Measurements from ENCODE around the gene MARCHF11. TPM values are rescaled to one million over a fixed set of nuclear protein-coding genes. Genes with fewer than 3 reads are reported as not detected.

Gene MARCHF11
- polyA plus RNA-seq, 3 donors = not detected

DNA sequence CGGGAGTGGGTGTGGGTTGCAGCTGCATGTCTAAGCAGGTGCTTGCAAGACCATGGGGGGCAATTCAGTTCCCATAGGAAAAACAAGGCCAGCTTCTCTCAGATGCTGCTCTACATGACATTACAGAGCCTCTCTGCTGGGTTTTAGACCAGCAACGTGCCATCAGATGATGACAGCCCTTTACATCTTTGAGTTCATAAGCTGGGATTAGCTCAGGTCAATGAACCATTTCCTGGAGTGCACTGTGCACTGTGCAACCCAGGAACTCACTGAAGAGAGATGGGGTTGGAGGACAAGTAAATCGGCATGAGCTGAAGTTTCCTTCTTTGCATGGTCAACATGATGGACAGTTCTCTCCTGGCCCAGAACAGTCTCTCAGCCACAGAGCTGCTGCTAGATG lies 160.6 kb downstream of the MARCHF11 start:
- H3K27ac Mint-ChIP-seq = no peak overlapping the region
- no peaks in the 10 kb centered on the region for H3K4me1 ChIP-seq (ENCODE audit: control insufficient read depth in 1 of 2, insufficient read depth in 2 of 2, low read length in 2 of 2)
- H3K4me1 Mint-ChIP-seq = no peaks in the 10 kb centered on the region
- no peak for DNase-seq
- TF ChIP-seq, protein P1, sequence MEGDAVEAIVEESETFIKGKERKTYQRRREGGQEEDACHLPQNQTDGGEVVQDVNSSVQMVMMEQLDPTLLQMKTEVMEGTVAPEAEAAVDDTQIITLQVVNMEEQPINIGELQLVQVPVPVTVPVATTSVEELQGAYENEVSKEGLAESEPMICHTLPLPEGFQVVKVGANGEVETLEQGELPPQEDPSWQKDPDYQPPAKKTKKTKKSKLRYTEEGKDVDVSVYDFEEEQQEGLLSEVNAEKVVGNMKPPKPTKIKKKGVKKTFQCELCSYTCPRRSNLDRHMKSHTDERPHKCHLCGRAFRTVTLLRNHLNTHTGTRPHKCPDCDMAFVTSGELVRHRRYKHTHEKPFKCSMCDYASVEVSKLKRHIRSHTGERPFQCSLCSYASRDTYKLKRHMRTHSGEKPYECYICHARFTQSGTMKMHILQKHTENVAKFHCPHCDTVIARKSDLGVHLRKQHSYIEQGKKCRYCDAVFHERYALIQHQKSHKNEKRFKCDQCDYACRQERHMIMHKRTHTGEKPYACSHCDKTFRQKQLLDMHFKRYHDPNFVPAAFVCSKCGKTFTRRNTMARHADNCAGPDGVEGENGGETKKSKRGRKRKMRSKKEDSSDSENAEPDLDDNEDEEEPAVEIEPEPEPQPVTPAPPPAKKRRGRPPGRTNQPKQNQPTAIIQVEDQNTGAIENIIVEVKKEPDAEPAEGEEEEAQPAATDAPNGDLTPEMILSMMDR (IDR thresholded peaks at IDR 0.05) = no peak
- no peak overlapping the region for H3K4me3 Mint-ChIP-seq
- no peak overlapping the region for H3K4me3 ChIP-seq (replicated peaks in 1 of 3; ENCODE audit: low read depth in 2 of 3, low read length in 3 of 3)
- H3K36me3 ChIP-seq (replicated peaks in 1 of 2; ENCODE audit: control insufficient read depth in 1 of 2, insufficient read depth in 2 of 2, low read length in 2 of 2) = no peaks in the 10 kb centered on the region
- peaks cover 39 to 61% of the 10 kb centered on the region in 2 donors for H3K9me3 ChIP-seq (replicated peaks in 1 of 2; ENCODE audit: control insufficient read depth in 1 of 2, insufficient read depth in 1 of 2, low read length in 2 of 2)
- H3K9ac ChIP-seq (ENCODE audit: insufficient read depth, low read length, poor library complexity, severe bottlenecking) = no peak overlapping the region
- peaks cover 0 to 20% (median 8%) of the 10 kb centered on the region in 7 donors for H3K9me3 Mint-ChIP-seq
- intact Hi-C loops (cut with micrococcal nuclease) = no loop called here
- H3K27me3 Mint-ChIP-seq (ENCODE audit: low read depth in 3 of 3) = no peaks in the 10 kb centered on the region
- no peaks in the 10 kb centered on the region for H4K20me1 ChIP-seq (ENCODE audit: insufficient read depth, low read length)
- H2AFZ ChIP-seq (ENCODE audit: insufficient read depth, low read depth, low read length, poor library complexity, severe bottlenecking) = no peak overlapping the region
- H3K4me2 ChIP-seq (replicated peaks; ENCODE audit: extremely low read depth, low read length, poor library complexity, severe bottlenecking) = no peak overlapping the region
- 73% methylated on average over 1 of the region's 3 CpGs for WGBS (ENCODE audit: insufficient coverage)
- H3K27ac ChIP-seq (ENCODE audit: low read depth in 1 of 2, low read length in 2 of 2) = no peak overlapping the region
- no peaks in the 10 kb centered on the region for H3K79me2 ChIP-seq (ENCODE audit: insufficient read depth, low read length)
- no peaks in the 10 kb centered on the region for H3K27me3 ChIP-seq (ENCODE audit: control insufficient read depth in 2 of 2, insufficient read depth in 2 of 2, low read length in 2 of 2)
- H3K36me3 Mint-ChIP-seq = no peaks in the 10 kb centered on the region

DNA sequence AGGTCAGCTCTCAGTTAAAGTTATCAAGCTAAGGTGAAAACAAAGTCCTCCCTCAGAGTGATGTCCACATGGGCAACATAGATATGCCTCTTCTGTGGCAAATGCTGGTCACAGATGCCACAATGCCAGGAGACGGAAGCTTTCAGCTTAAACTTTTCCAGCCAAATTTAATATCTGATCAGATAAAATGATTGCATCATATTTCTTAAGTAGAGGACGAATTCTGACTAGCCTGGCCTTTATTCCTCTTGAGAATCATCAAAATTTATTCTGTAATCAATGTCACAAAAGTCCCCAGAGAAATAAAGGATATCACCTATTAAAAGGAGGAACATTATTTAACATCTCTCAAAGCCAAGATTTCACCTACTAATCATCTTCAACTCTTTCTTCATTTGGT lies 161.9 kb downstream of the MARCHF11 start:
- no peaks in the 10 kb centered on the region for H3K79me2 ChIP-seq (ENCODE audit: insufficient read depth, low read length)
- no peaks in the 10 kb centered on the region for H3K27me3 ChIP-seq (ENCODE audit: control insufficient read depth in 2 of 2, insufficient read depth in 2 of 2, low read length in 2 of 2)
- H3K36me3 ChIP-seq (replicated peaks in 1 of 2; ENCODE audit: control insufficient read depth in 1 of 2, insufficient read depth in 2 of 2, low read length in 2 of 2) = no peaks in the 10 kb centered on the region
- H3K4me3 Mint-ChIP-seq = no peak overlapping the region
- whole genome bisulfite sequencing (ENCODE audit: insufficient coverage) = no CpG with 5 or more reads among the region's 2 CpGs
- H2AFZ ChIP-seq (ENCODE audit: insufficient read depth, low read depth, low read length, poor library complexity, severe bottlenecking) = no peak overlapping the region
- no peak overlapping the region for H3K27ac Mint-ChIP-seq
- peaks cover 35 to 62% of the 10 kb centered on the region in 2 donors for H3K9me3 ChIP-seq (replicated peaks in 1 of 2; ENCODE audit: control insufficient read depth in 1 of 2, insufficient read depth in 1 of 2, low read length in 2 of 2)
- H3K4me1 Mint-ChIP-seq = no peaks in the 10 kb centered on the region
- no peak for DNase-seq
- no peak overlapping the region for H3K4me3 ChIP-seq (replicated peaks in 1 of 3; ENCODE audit: low read depth in 2 of 3, low read length in 3 of 3)
- intact Hi-C loops (cut with micrococcal nuclease) = no loop called here
- H3K9ac ChIP-seq (ENCODE audit: insufficient read depth, low read length, poor library complexity, severe bottlenecking) = no peak overlapping the region
- H3K27ac ChIP-seq (ENCODE audit: low read depth in 1 of 2, low read length in 2 of 2) = no peak overlapping the region
- H3K27me3 Mint-ChIP-seq (ENCODE audit: low read depth in 3 of 3) = no peaks in the 10 kb centered on the region
- no peaks in the 10 kb centered on the region for H3K4me1 ChIP-seq (ENCODE audit: control insufficient read depth in 1 of 2, insufficient read depth in 2 of 2, low read length in 2 of 2)
- TF ChIP-seq, protein P1 (IDR thresholded peaks at IDR 0.05) = no peak
- no peak overlapping the region for H3K4me2 ChIP-seq (replicated peaks; ENCODE audit: extremely low read depth, low read length, poor library complexity, severe bottlenecking)
- no peaks in the 10 kb centered on the region for H3K36me3 Mint-ChIP-seq
- peaks cover 0 to 16% (median 5%) of the 10 kb centered on the region in 7 donors for H3K9me3 Mint-ChIP-seq
- no peaks in the 10 kb centered on the region for H4K20me1 ChIP-seq (ENCODE audit: insufficient read depth, low read length)

Small RNA genes lying within 50 kb of the gene (small RNA-seq; reads per million reads assigned to genes)
- gene RNA5SP178 (ENCODE audit: insufficient read length, low read depth) = not detected
